ENCODE data around the gene ORMDL1.

ORMDL1 gene

DNA sequence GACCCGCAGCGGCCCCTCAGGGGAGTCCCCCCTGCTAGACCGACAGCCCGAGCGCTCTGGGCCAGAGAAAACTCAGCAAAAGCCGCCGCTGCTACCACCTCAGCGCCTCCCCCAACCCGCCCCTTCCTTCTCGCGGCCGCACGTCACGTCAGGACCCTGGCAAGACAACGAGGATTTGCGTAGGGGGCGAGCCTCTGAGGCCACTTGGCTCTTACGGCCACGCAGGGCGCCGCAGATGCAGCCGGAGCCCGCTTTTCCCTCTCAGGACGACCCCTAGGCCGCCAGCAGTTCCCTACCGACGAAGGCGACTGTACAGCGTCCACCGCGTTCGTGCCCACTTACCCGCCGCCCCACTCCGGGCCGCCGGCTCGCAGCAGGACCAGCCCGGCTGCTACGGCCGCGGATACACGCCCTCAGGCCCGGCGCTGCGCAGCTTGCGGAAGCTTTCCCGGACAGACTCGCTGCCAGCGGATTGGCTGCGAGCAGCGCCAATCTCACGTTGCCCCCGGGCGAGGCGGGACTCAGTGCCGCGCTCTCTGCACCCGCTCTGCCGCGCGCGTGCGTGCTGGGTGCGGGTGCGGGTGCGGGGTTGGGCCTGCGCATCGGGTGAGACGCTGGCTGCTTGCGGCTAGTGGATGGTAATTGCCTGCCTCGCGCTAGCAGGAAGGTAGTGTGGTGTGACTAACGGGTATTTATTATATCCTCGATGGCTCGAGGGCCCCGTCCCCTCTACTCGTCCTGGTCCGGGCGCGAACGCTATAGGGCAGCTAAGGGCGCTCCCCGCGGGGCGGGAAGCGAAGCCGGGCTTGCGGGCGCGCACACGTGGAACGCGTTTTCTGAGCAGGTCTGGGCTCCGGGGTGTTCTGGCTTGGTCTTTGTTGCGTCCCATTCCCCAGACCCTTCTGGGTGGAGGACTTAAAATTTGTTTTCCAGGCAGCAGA is at the start of gene ORMDL1, which contains the start of gene PMS1:
Gene ORMDL1 (minus strand): TSS at position 413 of the 941 bp plus-strand sequence. CDS start 1,744 bp downstream, outside the sequence.
Gene PMS1 (plus strand): TSS at position 524 of the 941 bp plus-strand sequence. CDS start 7,360 bp downstream, outside the sequence.
- FAIRE-seq: no peak

GRCh38 chr2:189830510-189830909 is 46.4 kb upstream of the ORMDL1 start:
- FAIRE-seq: no peak

- no peak for FAIRE-seq
Measured at GRCh38 chr2:189829102-189829833, 45.1 kb upstream of the ORMDL1 start.

DNA sequence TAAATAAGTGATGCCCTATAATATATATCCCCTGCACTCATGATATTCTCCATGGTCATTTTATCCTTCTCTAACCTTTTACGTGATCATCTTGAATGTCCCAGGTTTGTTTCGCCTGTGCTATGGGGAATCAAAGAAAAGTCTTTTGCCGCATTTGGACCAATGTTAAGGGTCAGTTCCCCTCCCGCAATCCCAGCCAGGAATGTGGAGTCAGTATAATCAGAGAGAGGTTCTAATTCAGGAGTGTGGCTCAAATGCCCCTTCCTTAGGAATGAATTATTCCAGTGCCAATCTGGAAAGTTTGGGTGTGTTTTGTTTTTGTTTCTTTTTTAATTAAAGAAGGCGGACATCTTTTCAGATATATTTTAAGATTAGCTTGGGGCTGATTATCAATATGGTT is 41.9 kb upstream of the ORMDL1 start:
- FAIRE-seq: no peak

- FAIRE-seq: no peak
Measured at GRCh38 chr2:189824694-189825396, 40.7 kb upstream of the ORMDL1 start.

DNA sequence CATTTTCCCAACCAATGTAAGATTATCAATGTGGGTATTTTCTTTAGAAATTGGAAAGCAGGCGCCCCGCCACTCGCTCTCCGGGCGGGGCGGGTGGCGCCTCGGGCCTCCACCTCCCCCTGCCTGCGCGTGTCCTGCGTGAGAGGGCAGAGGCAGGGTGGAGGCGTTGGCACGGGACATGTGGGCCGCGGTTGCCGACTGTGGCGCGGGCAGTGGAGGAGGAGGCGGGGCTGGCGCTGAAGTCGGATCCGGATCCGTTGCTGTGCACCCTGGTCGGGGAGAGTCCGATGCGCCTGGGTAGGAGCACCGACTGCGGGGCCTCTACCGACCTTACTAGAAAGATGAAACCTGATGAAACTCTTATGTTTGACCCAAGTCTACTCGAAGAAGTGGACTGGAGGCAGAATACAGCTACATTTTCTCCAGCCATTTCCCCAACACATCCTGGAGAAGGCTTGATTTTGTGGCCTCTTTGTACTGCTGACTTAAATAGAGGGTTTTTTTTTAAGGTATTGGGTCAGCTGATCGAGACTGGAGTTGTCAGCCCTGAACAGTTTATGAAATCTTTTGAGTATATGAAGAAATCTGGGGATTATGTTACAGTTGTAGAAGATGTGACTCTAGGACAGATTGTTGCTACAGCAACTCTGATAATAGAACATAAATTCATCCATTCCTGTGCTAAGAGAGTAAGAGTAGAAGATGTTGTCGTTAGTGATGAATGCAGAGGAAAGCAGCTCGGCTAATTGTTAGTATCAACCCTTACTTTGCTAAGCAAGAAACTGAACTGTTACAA is 38.0 kb upstream of the ORMDL1 start:
- no peak for FAIRE-seq

- FAIRE-seq: no peak
Measured at GRCh38 chr2:189819297-189819704, 35.2 kb upstream of the ORMDL1 start.

DNA sequence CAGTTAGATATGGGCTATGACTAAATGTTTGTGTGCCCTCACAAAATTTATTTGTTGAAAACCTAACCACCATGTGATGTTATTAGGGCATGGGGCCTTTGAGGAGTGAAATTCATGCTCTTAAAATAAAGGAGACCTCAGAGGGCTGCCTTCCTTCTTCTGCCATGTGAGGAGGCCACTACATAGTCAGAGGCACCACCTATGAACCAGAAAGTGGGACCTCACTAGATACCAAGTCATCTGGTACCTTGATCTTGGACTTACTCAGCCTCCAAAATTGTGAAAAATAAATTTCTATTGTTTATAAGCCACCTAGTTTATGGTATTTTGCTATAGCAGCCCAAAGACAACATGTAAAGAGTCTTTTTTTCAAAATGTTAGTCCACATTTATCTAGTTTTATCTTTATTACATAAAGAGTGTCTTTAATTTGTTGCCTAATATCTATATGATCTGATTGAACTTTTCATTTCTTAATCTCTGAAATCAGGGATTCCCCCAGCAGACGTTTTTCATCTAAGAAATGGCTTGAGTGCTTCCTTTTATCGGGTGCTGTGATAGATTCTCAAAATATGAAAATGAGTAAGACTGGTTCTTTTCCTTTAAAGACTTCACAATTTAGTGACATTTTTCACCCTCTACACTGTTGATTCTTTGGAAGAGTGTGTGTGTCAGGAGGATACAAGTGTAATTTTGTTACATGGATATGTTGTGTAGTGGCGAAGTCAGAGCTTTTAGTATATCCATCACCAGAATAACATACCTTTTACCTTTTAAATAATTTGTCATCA is 34.3 kb upstream of the ORMDL1 start:
- no peak for FAIRE-seq

DNA sequence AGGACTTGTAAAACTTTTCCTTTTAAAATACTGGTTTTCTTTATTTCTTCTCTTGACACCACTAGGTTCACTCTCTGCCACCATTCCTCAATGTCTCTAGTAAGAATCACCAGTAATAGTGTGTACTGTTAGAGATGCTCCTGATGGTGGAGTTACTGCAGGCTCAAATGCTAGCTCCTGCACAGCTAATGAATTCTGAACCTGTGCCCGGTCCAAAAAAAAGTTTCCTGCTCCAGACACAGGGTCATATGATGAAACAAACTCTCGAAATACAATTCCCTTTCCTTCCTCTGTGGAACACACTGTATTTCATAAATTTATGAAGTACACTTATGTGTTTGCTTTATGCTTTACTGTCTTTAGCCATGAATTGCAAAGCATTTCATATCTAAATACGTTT is 19.3 kb upstream of the ORMDL1 start:
- no peak for FAIRE-seq

DNA sequence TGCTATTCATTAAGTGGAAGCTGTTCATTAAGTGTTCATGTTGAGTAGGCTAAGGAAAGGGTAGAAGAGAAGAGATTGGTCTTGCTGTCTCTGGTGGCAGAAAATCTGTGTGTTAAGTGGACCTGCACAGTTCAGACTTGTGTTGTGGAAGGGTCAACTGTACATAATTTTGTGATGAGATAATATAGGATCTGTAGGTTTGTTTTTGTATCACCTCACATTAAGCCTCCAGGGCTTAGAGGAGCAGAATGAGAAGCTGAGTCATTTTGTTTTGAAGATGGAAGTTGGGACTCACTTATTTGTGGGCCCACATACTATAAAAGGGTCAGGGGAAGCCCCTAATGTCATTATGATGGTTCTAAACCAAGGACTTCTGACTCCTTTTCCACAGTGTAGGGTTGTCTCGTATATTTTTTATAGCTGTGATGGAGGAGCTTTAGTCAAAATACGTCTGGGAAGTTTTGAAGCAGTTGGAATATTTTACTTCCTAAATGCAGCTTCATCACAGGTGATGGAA is 18.3 kb upstream of the ORMDL1 start:
- FAIRE-seq: no peak

DNA sequence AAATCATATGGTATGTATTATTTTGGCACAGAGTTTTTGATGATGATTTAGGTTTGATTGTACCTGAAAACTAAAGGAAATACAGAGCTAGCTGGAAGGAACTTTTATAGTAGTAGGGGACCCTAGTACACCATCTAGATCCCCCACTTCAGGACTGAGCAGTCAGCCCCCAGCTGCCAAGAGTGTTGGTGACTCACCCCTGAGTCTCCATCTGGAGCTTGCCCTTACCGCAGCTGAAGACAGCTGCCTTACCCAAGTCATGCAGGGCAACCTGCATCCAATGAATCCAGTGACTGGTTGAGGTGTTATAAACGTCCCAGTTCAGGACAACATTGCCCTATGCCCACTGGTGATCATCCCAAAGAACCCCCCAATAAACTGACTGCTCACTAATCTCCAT is 15.4 kb upstream of the ORMDL1 start:
- FAIRE-seq: no peak

DNA sequence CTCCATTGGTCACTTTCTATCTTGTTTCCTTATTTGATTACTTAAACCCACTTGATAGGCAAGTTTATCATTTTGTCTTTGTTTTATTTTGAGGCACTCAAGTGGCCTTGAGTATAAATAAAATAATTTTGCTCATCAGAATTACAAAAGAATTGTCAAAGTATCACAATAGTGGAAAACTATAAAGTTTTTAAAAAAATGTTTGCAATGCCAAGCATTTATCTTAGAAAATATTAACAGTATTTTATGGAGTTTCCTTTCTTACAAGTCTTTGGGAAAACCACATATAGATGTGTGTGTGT is 14.8 kb upstream of the ORMDL1 start:
- FAIRE-seq: no peak

- FAIRE-seq: no peak
Measured at GRCh38 chr2:189798312-189799029, 14.3 kb upstream of the ORMDL1 start.

GRCh38 chr2:189797902-189798301 is 13.8 kb upstream of the ORMDL1 start:
- no peak for FAIRE-seq

GRCh38 chr2:189794310-189794709 is 10.2 kb upstream of the ORMDL1 start:
- no peak for FAIRE-seq

DNA sequence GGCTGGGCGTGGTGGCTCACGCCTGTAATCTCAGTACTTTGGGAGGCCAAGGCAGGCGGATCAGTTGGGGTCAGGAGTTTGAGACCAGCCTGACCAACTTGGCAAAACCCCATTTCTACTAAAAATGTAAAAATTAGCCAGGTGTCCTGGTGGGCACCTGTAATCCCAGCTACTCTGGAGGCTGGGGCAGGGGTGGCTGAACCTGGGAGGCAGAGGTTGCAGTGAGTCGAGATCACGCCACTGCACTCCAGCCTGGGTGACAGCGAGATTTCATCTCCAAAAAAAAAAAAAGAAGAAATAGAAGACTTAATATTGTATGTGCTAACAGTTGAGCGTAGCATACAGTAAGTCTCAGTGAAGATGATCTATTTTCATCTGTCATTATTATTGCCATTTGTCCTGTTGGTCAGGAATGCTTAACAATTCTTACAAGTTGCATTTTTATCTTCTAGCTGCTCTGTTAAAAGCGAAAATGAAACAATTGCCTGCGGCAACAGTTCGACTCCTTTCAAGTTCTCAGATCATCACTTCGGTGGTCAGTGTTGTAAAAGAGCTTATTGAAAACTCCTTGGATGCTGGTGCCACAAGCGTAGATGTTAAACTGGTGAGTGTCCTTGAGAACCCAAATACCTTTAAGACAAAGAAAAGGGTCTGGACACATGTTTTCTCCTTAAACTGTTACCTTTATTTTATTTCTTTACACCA is 7.4 kb upstream of the ORMDL1 start:
- no peak for FAIRE-seq

- FAIRE-seq: no peak
Measured at GRCh38 chr2:189783451-189783926, 650 bp downstream of the ORMDL1 start.

- no peak for FAIRE-seq
Measured at GRCh38 chr2:189782221-189782671, 1.9 kb downstream of the ORMDL1 start.

DNA sequence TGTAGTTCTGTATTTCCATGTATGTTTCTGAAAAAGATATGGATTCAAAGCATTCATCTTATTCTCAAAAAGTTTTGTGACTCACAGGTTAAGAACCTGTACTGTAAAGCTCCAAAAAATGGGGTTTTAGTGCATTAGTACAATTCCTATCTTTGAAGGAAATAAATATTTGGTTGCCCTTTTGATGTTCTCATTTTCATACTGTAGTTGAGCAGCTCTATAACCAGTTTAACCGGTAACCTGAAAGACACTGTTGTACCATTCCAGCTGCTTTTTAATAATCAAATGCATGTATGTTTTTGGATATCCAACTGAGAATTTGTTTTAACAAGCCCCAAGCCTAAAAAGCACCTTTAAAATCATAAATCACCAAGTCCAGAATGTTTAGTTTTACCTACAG is 11.9 kb downstream of the ORMDL1 start:
- no peak for FAIRE-seq
